Upper lobe of left lung (tissue), 4 donors: ENCODE data around the gene CTPS1.

Experiments
- EP300 ChIP-seq, 4 donors: sonication (generic); formaldehyde crosslinking; IDR thresholded peaks; one replicate each; pipeline ENCODE4 v1.5.1; 2017; ENCODE audit warnings: antibody characterized with exemption in 4 of 4, control low read depth in 2 of 4
- POLR2A ChIP-seq, 4 donors: fragments of 450-650 bp; IDR thresholded peaks; one replicate each; pipeline ENCODE4 v1.5.1; 2016 to 2017; ENCODE audit warnings: antibody characterized with exemption in 4 of 4, mild to moderate bottlenecking in 2 of 4
- POLR2AphosphoS5 ChIP-seq, 2 donors: sonication (generic); formaldehyde crosslinking; IDR thresholded peaks; one replicate each; pipeline ENCODE4 v1.5.1; 2017; ENCODE audit warnings: antibody characterized with exemption in 2 of 2
- TF ChIP-seq, protein P1 (sequence below), 6 experiments: fragments of 450-650 bp in 4 of 6; fragments of 200-600 bp in 2 of 6; sonication (generic) in 2 of 6; IDR thresholded peaks; one replicate each; pipeline ENCODE4 v1.5.1; 2016 to 2019; ENCODE audit warnings: antibody characterized with exemption in 6 of 6

DNA sequence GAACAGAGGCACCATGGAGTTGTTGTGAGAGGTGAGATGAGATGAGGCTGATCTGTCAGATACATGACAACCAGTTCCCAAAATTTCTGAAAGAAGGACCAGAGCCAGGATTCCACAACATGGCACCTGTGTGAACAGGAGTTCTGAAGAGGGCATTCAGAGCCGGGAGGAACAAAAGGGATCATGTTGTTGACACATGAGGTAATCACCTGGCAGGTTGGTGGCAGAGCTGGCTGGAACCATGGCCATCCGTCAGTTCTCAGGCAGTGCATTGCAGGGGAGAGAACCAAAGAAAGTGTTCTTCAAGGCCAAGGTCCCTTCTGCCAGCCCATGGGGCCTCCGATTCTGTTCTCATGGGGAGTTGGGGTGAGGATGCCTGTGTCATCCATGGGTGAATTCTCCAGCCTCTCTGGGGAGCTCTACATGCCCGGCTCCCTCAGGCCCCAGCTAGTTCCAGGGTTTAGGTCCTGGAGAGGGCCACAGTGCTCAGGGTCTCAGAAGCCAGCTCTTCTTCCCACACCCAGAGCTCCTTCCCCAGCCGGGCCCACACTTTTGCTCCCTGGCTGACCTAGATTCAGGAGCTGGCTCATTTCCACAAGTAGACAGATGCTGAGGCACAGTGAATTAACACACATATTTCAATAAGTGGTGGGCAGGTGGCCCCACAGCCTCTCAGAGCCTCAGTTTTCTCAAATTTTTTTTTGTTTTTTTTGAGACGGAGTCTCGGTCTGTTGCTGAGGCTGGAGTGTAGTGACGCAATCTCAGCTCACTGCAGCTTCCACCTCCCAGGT lies 49.1 kb upstream of the CTPS1 start:
- TF ChIP-seq, protein P1, sequence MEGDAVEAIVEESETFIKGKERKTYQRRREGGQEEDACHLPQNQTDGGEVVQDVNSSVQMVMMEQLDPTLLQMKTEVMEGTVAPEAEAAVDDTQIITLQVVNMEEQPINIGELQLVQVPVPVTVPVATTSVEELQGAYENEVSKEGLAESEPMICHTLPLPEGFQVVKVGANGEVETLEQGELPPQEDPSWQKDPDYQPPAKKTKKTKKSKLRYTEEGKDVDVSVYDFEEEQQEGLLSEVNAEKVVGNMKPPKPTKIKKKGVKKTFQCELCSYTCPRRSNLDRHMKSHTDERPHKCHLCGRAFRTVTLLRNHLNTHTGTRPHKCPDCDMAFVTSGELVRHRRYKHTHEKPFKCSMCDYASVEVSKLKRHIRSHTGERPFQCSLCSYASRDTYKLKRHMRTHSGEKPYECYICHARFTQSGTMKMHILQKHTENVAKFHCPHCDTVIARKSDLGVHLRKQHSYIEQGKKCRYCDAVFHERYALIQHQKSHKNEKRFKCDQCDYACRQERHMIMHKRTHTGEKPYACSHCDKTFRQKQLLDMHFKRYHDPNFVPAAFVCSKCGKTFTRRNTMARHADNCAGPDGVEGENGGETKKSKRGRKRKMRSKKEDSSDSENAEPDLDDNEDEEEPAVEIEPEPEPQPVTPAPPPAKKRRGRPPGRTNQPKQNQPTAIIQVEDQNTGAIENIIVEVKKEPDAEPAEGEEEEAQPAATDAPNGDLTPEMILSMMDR (IDR thresholded peaks at IDR 0.05): no peak
- no peak for TF ChIP-seq POLR2A (IDR thresholded peaks at IDR 0.05)
- no peak for TF ChIP-seq EP300 (IDR thresholded peaks at IDR 0.05)
- no peak for TF ChIP-seq POLR2AphosphoS5 (IDR thresholded peaks at IDR 0.05)
